AG09309 (cell line): ENCODE results near the gene GPR21.

Experiments
- DNase-seq: peaks from one replicate; pipeline ENCODE4 v3.0.0-alpha.2; 2010; ENCODE audit warnings: low read depth
- H3K4me3 ChIP-seq: 2 replicates; pipeline ENCODE4 v1.5.1; 2011; ENCODE audit warnings: mild to moderate bottlenecking, low read depth, low read length, moderate library complexity; ENCODE audit not compliant: control insufficient read depth
- CTCF ChIP-seq: IDR thresholded peaks from 2 replicates; pipeline ENCODE4 v1.5.1; 2011; ENCODE audit warnings: mild to moderate bottlenecking, low read depth, low read length, inconsistent platforms; ENCODE audit not compliant: insufficient read depth, control insufficient read depth; ENCODE audit errors: missing control alignments

Gene GPR21

GRCh38 chr9:123073991-123074422, 40.5 kb downstream of the GPR21 start:
- peak; percentile 16 for TF ChIP-seq CTCF
- peak; percentile 83 for DNase-seq
- H3K4me3 ChIP-seq, result no peak overlapping the region

GRCh38 chr9:123074628-123075027, 41.2 kb downstream of the GPR21 start:
- DNase-seq, result no peak
- no peak for TF ChIP-seq CTCF
- no peak overlapping the region for H3K4me3 ChIP-seq

- DNase-seq, result no peak
- H3K4me3 ChIP-seq, result no peak overlapping the region
- no peak for TF ChIP-seq CTCF
These were observed 47.0 kb downstream of the GPR21 start for GRCh38 chr9:123080444-123080843.

- DNase-seq, result no peak
- peak; percentile 63 for TF ChIP-seq CTCF
- H3K4me3 ChIP-seq, result no peak overlapping the region
These were observed 48.4 kb downstream of the GPR21 start for GRCh38 chr9:123081824-123082223.

GRCh38 chr9:123083680-123084079, 50.2 kb downstream of the GPR21 start:
- H3K4me3 ChIP-seq, result no peak overlapping the region
- no peak for TF ChIP-seq CTCF
- DNase-seq, result no peak

- TF ChIP-seq CTCF, result no peak
- no peak overlapping the region for H3K4me3 ChIP-seq
- DNase-seq, result no peak
These were observed 50.8 kb downstream of the GPR21 start for GRCh38 chr9:123084256-123084655.
